Testis (tissue), 2 donors: ENCODE results near the gene SLAMF9.

Source experiments
- CTCF ChIP-seq, 3 experiments: fragments of 450-650 bp in 2 of 3; fragments of 200-600 bp in 1 of 3; sonication (generic) in 1 of 3; IDR thresholded peaks; one replicate each; pipeline ENCODE4 v1.5.1; 2016 to 2019; ENCODE audit warnings: antibody characterized with exemption in 3 of 3, mild to moderate bottlenecking in 2 of 3, moderate library complexity in 1 of 3
- POLR2A ChIP-seq: fragments of 450-650 bp; IDR thresholded peaks from one replicate; pipeline ENCODE4 v1.6.1; 2017; ENCODE audit warnings: antibody characterized with exemption, mild to moderate bottlenecking, moderate library complexity

DNA sequence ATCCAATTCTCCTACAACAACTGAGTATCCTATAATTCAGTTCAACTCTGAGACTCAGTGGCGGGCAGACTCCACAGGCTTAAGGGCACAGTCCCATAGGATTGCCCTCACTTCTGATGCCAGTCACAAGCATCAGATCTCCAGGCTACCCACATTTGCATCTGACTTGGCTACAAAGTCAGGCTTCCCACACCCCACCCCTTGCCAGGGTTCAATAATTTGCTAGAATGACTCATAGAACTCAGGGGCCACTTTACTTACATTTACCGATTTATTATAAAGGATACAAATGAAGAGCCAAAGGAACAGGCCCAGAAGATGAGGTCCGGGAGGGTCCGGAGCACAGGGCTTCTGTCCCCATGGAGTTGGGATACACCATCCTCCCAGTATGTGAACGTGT lies 36.0 kb upstream of the SLAMF9 start:
- TF ChIP-seq POLR2A (no peak), CTCF (IDR thresholded peaks at IDR 0.05) (no peak)
